ENCODE measurements around the gene RAD23B.
A peak's percentile ranks its signal among the peaks of the same experiment; 100 is the strongest.

RAD23B gene

DNA sequence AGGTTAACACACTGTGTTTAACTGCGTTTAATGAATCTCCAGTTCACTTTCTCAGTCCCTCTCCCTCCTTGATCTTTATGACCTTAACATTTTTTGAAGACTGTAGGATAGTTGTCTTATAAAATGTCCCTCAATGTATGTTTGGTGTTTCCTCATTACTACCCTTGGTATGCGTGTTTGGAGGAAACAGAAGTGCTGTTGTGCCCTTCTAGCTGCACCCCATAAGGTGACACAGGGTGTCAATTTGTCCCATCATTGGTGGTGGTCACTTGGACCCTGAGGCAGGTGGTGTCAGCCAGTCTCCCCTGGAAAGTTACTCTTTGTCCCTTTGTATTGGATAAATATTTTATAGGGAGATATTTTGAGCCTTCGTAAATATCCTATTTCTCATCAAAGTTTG lies 52.3 kb downstream of the RAD23B start:
- in situ Hi-C loops (cut with HindIII; ENCODE audit: low pct_ligation_motif_present, low sequenced_read_pairs) = no loop called here
- H3K27ac ChIP-seq = no peak overlapping the region
- peaks cover 54% of the 10 kb centered on the region for H3K36me3 ChIP-seq (replicated peaks)

GRCh38 chr9:107336718-107337360 lies 53.8 kb downstream of the RAD23B start:
- Histone ChIP-seq H3K27me3 (replicated peaks) (no peaks in the 10 kb centered on the region), H3K27ac (no peak overlapping the region), H3K4me3 (ENCODE audit: low read depth, low read length) (no peak overlapping the region), H3K36me3 (replicated peaks) (peaks cover 46% of the 10 kb centered on the region)
- in situ Hi-C loops (cut with HindIII; ENCODE audit: low pct_ligation_motif_present, low sequenced_read_pairs) = no loop called here
- TF ChIP-seq, protein P1, sequence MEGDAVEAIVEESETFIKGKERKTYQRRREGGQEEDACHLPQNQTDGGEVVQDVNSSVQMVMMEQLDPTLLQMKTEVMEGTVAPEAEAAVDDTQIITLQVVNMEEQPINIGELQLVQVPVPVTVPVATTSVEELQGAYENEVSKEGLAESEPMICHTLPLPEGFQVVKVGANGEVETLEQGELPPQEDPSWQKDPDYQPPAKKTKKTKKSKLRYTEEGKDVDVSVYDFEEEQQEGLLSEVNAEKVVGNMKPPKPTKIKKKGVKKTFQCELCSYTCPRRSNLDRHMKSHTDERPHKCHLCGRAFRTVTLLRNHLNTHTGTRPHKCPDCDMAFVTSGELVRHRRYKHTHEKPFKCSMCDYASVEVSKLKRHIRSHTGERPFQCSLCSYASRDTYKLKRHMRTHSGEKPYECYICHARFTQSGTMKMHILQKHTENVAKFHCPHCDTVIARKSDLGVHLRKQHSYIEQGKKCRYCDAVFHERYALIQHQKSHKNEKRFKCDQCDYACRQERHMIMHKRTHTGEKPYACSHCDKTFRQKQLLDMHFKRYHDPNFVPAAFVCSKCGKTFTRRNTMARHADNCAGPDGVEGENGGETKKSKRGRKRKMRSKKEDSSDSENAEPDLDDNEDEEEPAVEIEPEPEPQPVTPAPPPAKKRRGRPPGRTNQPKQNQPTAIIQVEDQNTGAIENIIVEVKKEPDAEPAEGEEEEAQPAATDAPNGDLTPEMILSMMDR (IDR thresholded peaks at IDR 0.05; ENCODE audit: low read depth, low read length, missing control alignments) = no peak
- no peak for DNase-seq

More for the DNA sequence above, 52.3 kb downstream of the RAD23B start:
- TF ChIP-seq, protein P1 (IDR thresholded peaks at IDR 0.05; ENCODE audit: low read depth, low read length, missing control alignments) = no peak
- Histone ChIP-seq H3K4me3 (ENCODE audit: low read depth, low read length) (no peak overlapping the region), H3K27me3 (replicated peaks) (no peaks in the 10 kb centered on the region)
- DNase-seq = no peak

GRCh38 chr9:107337676-107338590 lies 54.9 kb downstream of the RAD23B start:
- H3K27me3 ChIP-seq (replicated peaks) = no peaks in the 10 kb centered on the region
- no peak for DNase-seq
- TF ChIP-seq, protein P1 (IDR thresholded peaks at IDR 0.05; ENCODE audit: low read depth, low read length, missing control alignments) = no peak
- in situ Hi-C loops (cut with HindIII; ENCODE audit: low pct_ligation_motif_present, low sequenced_read_pairs) = no loop called here
- H3K4me3 ChIP-seq (ENCODE audit: low read depth, low read length) = no peak overlapping the region
- peaks cover 36% of the 10 kb centered on the region for H3K36me3 ChIP-seq (replicated peaks)
- no peak overlapping the region for H3K27ac ChIP-seq

DNA sequence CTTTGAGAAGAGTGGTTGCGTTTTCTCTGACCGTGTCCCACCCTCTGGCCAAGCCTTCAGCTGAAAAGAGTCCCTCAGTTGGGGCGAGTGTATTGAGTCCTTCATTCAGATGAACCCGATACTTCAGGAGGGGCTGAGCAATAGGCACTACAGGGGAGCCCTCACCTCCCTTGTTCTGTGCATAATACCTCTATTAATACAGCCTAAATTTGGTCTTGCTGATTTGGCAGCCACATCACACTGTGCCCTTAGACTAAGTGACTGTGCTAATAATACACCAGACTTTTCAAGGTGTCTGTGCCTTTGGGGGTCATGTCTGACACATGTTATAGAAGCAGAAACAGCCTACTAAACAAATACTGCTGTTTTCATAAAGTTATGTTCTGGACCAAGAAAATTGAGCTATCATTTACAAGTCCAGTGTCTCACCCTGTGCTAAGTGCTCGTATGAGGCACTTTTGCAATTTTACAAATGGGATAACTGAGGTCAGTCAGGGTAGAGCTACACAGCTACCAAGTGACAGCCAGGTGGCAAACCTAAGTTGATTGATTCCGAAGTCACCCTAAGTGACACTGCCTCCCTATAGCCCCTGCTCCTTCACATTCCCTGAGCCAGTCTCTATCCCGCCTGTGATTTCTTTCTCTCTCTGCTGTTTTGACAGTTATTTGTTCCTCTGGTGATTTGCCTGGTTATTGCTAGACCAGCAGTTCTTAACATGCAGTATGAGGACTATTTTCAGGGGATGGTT lies 56.0 kb downstream of the RAD23B start:
- Histone ChIP-seq H3K27ac (no peak overlapping the region), H3K36me3 (replicated peaks) (peaks cover 24% of the 10 kb centered on the region), H3K27me3 (replicated peaks) (no peaks in the 10 kb centered on the region), H3K4me3 (ENCODE audit: low read depth, low read length) (no peak overlapping the region)
- DNase-seq = no peak
- in situ Hi-C loops (cut with HindIII; ENCODE audit: low pct_ligation_motif_present, low sequenced_read_pairs) = no loop called here
- TF ChIP-seq, protein P1 (IDR thresholded peaks at IDR 0.05; ENCODE audit: low read depth, low read length, missing control alignments) = no peak

DNA sequence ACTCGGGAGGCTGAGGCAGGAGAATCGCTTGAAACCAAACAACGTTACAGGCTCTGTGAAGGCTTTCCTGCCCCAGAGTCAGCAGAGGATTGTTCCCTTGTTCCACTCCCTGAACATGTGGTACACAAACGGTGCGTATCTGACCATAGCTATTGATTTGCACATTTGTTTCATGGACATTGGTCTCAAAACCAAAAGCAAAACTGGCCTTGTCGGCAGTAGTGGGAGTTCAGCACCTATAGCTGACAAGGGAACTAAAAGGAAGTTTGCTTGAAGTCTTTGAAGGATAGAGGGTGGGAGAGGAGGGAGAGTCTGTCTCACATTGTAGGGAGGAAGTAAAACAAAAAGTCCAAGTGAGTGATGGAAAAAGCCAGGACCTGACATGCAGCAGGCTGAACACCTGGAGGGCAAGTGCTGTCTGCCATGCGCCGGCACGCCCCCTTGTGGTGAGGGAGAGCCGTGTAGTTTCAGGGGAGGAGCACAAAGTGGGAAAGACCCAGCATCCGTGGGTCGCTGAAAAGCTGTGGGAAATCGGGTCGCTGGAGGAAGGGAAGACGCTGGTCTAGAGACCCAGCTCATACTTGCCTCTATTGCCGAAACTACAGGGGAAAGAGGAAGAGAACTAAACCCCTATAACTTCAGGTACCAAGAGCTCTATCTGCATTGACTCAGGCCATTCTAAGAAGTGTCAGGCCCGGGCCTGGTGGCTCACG lies 58.0 kb downstream of the RAD23B start:
- in situ Hi-C loops (cut with HindIII; ENCODE audit: low pct_ligation_motif_present, low sequenced_read_pairs) = no loop called here
- DNase-seq = peak; percentile 59
- H3K27ac ChIP-seq = no peak overlapping the region
- TF ChIP-seq, protein P1 (IDR thresholded peaks at IDR 0.05; ENCODE audit: low read depth, low read length, missing control alignments) = peak; percentile 94
- peaks cover 17% of the 10 kb centered on the region for H3K36me3 ChIP-seq (replicated peaks)
- H3K4me3 ChIP-seq (ENCODE audit: low read depth, low read length) = no peak overlapping the region
- H3K27me3 ChIP-seq (replicated peaks) = no peaks in the 10 kb centered on the region
